Lower leg skin (tissue), 4 donors: ENCODE results near the gene SLK. TPM values are rescaled to one million over a fixed set of nuclear protein-coding genes. Genes with fewer than 3 reads are reported as not detected.

Experiments
- DNase-seq, 2 donors: peaks; one replicate each; pipeline ENCODE4 v3.0.0-alpha.2; 2019; ENCODE audit warnings: low spot score in 2 of 2
- H3K4me3 ChIP-seq: fragments of 200-600 bp; sonication (generic); 2 replicates; pipeline ENCODE4 v1.5.1; 2017; ENCODE audit warnings: mild to moderate bottlenecking, low read depth; ENCODE audit not compliant: poor library complexity, severe bottlenecking
- CTCF ChIP-seq, 3 donors: fragments of 450-650 bp; IDR thresholded peaks; one replicate each; pipeline ENCODE4 v1.5.1; 2016; ENCODE audit warnings: antibody characterized with exemption in 3 of 3, mild to moderate bottlenecking in 3 of 3, moderate library complexity in 2 of 3
- POLR2A ChIP-seq, 2 donors: fragments of 450-650 bp; IDR thresholded peaks; one replicate each; pipeline ENCODE4 v1.6.1; 2016 to 2017; ENCODE audit warnings: antibody characterized with exemption in 2 of 2, mild to moderate bottlenecking in 1 of 2, moderate library complexity in 1 of 2
- WGBS, 2 donors: methylation state at CpG; one replicate each; pipeline ENCODE4 v1.1.5; 2018; 5-methylcytosine and 5-hydroxymethylcytosine counted together
- intact Hi-C: fragments of 100-400 bp; cut with DNase I; formaldehyde crosslinking; loops from one replicate; pipeline ENCODE4 v1.15.0; 2023; ENCODE audit warnings: low total_unique reads
- total RNA-seq, 4 donors: library from RNA; depleted of rRNA; stranded (reverse); fragments of >200 nt; gene quantifications; one replicate each; pipeline ENCODE4 v1.1.0, GENCODE V29; 2016

The SLK gene
- total RNA-seq, 4 donors from 2014 or later, result 49.2 to 68.6 (median 51.7) TPM

GRCh38 chr10:104013489-104013888, 46.5 kb downstream of the SLK start:
- no peak overlapping the region for H3K4me3 ChIP-seq
- DNase-seq, result no peak
- intact Hi-C loops, result no loop called here
- WGBS, 2 donors, result 91 to 94% methylated on average over 4 of the region's 4 CpGs
- no peak for TF ChIP-seq CTCF (IDR thresholded peaks at IDR 0.05)
- TF ChIP-seq POLR2A (IDR thresholded peaks at IDR 0.05), result no peak

- no peak overlapping the region for H3K4me3 ChIP-seq
- intact Hi-C loops, result no loop called here
- TF ChIP-seq POLR2A (IDR thresholded peaks at IDR 0.05) (no peak), CTCF (IDR thresholded peaks at IDR 0.05) (no peak)
- 88 to 89% methylated on average over 2 of the region's 2 CpGs for WGBS, 2 donors
- no peak for DNase-seq
These were observed 47.2 kb downstream of the SLK start for GRCh38 chr10:104014176-104014575.

- intact Hi-C loops, result no loop called here
- no peak overlapping the region for H3K4me3 ChIP-seq
- no peak for DNase-seq
- 87 to 90% methylated on average over 1 of the region's 1 CpG for WGBS, 2 donors
- TF ChIP-seq POLR2A (IDR thresholded peaks at IDR 0.05), result no peak
- TF ChIP-seq CTCF (IDR thresholded peaks at IDR 0.05), result no peak
These were observed 49.7 kb downstream of the SLK start for GRCh38 chr10:104016661-104017060.

- intact Hi-C loops, result no loop called here
- TF ChIP-seq CTCF (IDR thresholded peaks at IDR 0.05) (no peak), POLR2A (IDR thresholded peaks at IDR 0.05) (no peak)
- H3K4me3 ChIP-seq, result no peak overlapping the region
- 96 to 97% methylated on average over 6 of the region's 6 CpGs for WGBS, 2 donors
- DNase-seq, result no peak
These were observed 51.5 kb downstream of the SLK start for GRCh38 chr10:104018471-104018870.

GRCh38 chr10:104020020-104020419, 53.1 kb downstream of the SLK start:
- no peak overlapping the region for H3K4me3 ChIP-seq
- 90 to 93% methylated on average over 1 of the region's 1 CpG for WGBS, 2 donors
- intact Hi-C loops, result no loop called here
- no peak for TF ChIP-seq CTCF (IDR thresholded peaks at IDR 0.05)
- no peak for TF ChIP-seq POLR2A (IDR thresholded peaks at IDR 0.05)
- DNase-seq, result no peak

- intact Hi-C loops, result no loop called here
- DNase-seq, result no peak
- H3K4me3 ChIP-seq, result no peak overlapping the region
- WGBS, 2 donors, result 80 to 93% methylated on average over 1 of the region's 1 CpG
- no peak for TF ChIP-seq CTCF (IDR thresholded peaks at IDR 0.05)
- TF ChIP-seq POLR2A (IDR thresholded peaks at IDR 0.05), result no peak
These were observed 54.3 kb downstream of the SLK start for GRCh38 chr10:104021246-104021645.
